Lower leg skin (tissue), 3 donors: Measurements from ENCODE around the gene RFK.

Source experiments
- CTCF ChIP-seq, 3 donors: fragments of 450-650 bp; IDR thresholded peaks; one replicate each; pipeline ENCODE4 v1.5.1; 2016; ENCODE audit warnings: antibody characterized with exemption in 3 of 3, mild to moderate bottlenecking in 3 of 3, moderate library complexity in 2 of 3
- POLR2A ChIP-seq, 2 donors: fragments of 450-650 bp; IDR thresholded peaks; one replicate each; pipeline ENCODE4 v1.6.1; 2016 to 2017; ENCODE audit warnings: antibody characterized with exemption in 2 of 2, mild to moderate bottlenecking in 1 of 2, moderate library complexity in 1 of 2

GRCh38 chr9:76374783-76375559 lies 19.3 kb downstream of the RFK start:
- TF ChIP-seq CTCF (IDR thresholded peaks at IDR 0.05) (no peak), POLR2A (IDR thresholded peaks at IDR 0.05) (no peak)
